Activated CD4-positive, alpha-beta T cell treated with anti-CD3 and anti-CD28 coated beads, Interleukin-2, amount 50 U/mL, for 1 hour (primary cell): ENCODE data around the gene TTC28.

Experiments used
- DNase-seq: peaks from one replicate; pipeline ENCODE4 v3.0.0-alpha.2; 2020

The TTC28 gene

DNA sequence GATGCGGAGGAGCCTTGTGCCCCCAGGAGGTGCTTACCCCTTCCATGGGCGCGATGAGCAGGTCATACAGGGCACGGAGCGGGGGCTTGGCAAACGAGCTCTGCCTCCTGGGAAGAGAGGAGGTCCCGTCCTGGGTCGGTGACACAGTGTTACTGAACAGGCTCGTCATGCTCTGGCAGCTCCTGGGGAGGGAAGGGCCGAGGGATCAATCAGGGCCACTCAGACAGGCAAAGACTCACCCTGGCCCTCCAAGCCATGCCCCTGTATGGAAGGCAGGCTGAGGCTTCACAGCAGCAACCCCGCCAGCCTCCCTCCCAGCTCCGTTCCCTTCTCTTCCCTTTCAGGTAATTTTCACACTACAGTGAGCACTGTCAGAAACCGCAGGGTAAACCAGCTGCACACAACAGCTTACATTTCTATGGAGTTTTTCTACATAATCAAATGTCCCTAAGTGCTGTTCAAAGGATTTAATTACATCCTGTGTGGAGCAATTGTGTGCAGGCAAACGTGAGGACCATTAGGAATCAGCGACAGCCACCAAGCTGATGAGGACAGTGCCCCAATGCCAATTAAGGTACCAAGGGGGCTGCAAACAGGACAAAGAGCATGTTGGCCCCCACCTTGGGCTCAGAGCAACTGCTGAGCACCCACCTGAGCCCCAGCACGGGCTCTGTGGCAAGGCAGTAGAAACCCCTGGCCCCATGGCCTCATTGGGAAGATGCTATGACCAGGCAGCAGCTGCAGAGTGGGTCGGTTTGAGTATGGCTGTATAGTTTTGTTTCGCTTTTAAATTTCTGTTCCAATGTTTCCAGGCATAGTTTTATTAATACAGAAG, 665.2 kb downstream of the TTC28 start:
- DNase-seq, result no peak

DNA sequence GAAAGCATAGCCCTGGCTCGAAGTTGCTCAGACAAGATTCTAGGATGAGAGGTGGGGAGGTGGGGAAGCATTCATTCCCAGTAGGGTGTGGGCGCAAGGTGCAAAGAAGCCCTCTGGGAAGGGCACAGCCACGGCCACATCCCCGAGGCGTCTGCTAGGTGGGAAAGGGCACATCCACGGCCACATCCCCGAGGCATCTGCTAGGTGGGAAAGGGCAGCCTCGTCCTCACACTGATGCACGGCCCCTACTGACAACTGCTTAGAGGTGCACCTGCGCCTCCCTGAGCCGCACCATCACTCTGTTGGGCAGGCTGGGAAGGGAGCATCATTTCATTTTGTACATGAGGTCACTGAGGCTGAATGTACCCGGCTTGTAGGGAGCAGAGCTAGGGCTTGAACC, 666.0 kb downstream of the TTC28 start:
- DNase-seq, result no peak

GRCh38 chr22:28012832-28013460, 666.7 kb downstream of the TTC28 start:
- DNase-seq, result no peak

DNA sequence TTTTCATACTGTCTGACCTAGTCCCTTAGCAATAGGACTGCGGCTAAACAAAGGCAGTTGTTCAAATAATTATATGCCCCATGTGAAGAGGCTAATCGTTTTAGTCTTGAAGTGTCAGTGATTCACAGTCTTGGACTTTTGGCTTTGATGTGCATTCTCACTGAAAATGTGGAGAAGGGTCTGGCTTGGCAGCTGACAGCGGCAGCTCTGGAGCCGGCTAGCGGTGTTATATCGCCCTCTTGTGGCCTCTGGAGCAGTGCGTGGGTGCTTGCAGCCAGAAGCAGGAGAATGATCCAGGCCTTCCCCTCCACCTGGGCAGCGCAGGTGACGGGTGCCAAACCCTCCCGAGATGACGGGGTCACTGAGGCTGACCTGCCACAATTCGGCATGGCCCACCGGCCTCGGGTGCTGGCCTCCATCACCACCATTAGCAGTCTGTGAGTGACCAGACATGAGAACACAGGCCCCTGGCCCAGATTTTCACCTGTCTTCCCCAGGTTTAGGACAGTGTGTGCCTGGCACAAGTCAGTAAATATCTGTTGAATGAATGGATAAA, 670.3 kb downstream of the TTC28 start:
- DNase-seq, result peak; percentile 72

DNA sequence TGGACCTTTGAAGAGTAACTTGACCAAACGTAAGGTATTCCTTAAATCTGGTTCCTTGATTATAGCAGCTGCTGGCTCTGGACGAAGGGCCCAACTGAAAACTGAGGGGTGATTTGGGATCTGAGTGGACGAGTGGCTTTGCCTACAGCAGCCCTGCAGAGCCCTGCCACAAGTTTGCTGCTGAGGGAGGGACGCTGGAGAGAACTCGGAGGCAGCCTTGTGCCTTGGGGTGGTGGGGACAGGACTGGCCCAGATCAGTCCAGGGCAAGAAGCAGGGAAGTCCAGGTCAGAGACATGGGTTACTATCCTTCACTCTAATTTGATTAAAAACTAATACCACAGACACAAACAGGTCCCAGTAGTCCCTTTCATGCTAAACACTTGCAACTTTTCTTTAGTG, 671.0 kb downstream of the TTC28 start:
- no peak for DNase-seq

DNA sequence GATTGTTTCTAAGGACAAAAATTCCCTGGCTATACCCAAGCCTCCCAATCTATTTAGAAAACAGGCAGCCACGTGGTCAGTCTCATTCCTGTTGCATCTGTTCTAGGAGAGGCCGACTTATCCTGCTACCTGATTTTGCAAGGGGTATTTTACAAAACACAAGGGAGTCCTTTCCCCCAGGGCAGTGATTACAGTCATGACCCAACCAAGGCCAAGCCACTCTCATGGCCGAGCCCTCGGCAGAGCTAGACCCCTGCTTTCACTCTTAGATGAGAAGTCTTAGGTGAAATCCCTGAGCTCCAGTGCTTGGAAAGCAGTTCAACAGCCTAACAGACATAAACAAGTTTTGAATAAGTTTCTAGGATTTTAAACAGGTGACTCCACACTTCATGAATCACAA, 671.6 kb downstream of the TTC28 start:
- no peak for DNase-seq

GRCh38 chr22:28006271-28006670, 673.4 kb downstream of the TTC28 start:
- DNase-seq, result no peak

DNA sequence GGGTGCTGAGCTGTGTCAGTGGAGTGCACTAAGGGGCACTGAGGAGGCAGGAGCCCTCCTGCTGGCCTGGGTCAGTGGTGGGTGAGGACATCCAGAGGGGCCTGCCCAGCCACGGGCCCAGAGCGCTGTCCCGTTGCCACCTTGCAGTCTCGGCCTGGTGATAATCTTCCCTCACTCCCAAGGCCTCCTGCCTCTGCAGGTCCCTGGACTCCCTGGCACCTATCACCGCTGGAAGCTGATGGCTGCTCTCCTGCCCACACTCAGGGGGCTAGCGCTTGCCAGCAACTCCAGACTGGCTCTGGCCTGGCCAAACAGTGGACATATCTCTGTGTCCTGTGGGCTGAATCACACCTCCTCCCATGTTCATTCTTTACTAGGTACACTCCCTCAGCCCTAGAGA, 674.1 kb downstream of the TTC28 start:
- DNase-seq, result no peak

- DNase-seq, result no peak
Measured at GRCh38 chr22:28004021-28004420, 675.6 kb downstream of the TTC28 start.

DNA sequence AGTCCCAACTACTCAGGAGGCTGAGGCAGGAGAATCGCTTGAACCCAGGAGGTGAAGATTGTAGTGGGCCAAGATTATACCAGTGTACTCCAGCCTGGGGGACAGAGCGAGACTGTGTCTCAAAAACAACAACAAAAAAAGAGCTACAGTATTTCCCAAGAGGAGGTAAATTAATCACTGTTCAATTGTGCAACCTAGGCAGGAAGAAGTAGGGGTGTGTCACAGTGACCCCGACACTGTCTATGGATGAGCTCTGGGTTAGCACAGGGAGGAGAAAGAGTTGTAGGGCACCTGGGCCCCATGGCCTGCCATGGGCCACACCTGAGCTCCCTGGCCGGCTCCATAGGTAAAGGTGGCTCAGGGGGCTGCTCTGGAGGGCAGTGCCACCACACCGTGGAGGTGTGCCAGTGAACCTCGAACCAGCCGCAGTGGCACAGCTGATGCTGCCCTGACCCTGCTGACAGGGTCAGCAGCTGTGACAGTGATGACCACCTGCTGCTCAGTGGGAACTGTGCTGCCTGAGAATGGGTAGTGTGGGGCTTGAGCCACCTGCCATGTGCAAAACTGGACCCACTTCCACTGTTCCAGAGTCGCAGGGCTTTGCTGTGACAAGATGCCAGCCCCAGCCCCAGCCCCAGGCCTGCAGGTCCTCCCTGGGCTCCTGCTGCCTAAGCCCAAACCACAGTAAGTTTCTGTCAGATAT, 676.6 kb downstream of the TTC28 start:
- no peak for DNase-seq

- no peak for DNase-seq
Measured at GRCh38 chr22:28002181-28002700, 677.4 kb downstream of the TTC28 start.

- DNase-seq, result no peak
Measured at GRCh38 chr22:28001171-28001835, 678.3 kb downstream of the TTC28 start.

DNA sequence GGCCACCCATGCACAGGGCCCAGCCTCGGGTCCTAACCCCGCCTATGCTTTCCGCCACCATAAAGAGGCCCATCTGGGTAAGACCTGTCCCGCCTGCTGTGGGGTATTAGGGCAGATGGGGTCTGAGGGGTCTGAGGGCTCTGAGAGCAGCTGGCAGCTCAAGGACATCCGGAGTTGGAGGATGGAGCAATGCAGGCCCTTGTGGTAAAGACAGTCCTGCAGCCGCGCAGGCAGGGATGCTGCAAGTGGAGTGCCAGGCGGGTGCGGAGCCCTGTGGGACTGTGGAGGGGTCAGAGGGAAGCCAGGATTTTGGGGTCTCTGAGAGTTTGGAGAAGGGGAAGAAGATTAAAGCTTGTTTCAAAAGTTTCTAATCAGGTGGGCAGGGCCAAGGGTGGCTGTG, 679.3 kb downstream of the TTC28 start:
- no peak for DNase-seq

- no peak for DNase-seq
Measured at GRCh38 chr22:27999876-28000275, 679.8 kb downstream of the TTC28 start.

- DNase-seq, result no peak
Measured at GRCh38 chr22:27998511-27999410, 680.9 kb downstream of the TTC28 start.

DNA sequence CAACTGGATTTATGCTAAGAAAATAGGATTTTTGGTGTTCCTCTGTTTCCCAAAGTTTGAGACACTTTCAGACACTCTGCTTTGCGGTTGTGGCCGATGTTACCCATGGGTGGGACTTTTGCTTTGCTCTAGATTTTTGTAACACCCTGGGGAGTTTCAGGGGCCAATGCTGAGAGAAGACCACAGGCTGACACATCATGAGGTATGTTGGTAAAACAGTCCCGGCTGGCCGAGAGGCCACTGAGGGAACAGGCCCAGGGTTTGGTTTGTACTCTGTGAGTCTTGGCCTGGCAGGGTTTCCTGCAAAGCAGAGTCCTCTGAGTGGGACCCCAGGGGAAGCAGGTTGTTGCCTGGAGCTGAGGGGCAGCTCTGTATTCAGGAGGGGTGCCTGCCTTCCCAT, 682.1 kb downstream of the TTC28 start:
- DNase-seq, result no peak

DNA sequence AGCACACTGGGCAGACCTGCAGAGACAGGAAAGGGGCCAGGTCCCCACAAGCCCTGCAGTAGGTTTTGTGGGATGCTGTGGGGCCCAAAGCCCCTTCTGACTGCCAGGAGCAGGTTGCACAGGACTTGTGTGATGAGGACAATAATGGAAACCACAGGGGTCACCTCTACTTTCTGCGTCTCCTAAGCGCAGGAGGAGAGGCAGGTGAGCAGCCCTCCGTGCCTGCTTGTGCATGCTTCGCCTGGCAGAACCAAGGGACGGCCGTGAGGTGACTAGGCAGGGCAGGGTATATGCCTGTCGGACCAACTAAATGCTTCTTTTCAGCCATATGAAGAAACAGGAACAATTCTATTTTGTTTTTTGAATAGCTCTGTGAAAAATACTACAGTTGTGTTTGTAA, 682.7 kb downstream of the TTC28 start:
- DNase-seq, result no peak

DNA sequence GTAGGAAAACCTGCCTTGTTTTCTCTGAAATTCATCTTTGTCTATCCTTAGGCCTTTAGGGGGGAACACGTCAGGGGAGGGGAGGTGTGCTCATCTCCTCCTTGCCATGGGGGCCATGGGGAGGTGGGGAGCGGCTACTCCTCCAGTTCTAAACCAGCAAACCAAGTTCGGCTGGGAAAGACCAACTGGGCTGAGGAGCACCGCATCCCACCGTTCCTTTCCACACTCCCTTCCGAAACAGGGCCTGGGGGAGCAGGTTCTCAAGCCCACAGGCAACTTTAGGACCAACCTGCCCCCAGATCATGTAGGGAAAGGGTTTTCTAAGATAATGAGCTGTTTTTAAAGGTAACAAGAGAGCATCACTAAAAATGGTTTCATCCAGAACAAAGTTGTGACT, 683.1 kb downstream of the TTC28 start:
- no peak for DNase-seq

DNA sequence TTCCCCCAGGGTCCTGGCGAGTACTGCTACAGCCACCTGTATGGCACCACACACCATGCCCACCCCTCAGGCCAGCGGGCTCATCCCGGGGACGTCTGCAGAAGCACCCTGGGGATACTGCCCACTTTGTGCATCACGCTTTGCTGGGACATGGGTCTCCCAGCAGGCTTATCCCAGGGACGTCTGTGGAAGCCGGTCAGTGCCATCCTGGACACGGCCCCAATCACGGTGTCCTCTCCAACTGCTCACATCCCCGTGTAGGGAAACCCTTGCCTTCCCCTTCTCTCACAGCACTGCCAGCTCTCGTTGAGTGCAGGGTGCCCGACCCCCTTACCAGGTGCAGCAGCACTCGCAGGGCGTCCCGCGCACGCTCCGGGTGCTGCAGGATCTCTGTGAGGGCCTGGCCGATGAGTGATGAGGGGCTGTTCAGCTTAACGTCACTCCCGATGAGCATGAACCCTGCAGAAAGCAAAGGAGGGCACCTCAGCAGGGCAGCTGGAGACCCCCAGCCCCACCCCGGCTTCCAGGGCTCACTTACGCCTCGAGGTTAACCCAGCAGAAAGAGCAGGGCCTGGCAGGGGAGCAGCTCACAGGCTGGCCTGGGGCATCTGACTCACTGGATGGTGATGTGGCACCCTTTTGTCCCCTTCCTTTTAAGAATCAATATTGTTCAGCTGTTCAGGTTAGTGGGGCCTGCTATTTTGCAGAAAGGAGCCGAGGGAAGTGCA, 683.7 kb downstream of the TTC28 start:
- no peak for DNase-seq

DNA sequence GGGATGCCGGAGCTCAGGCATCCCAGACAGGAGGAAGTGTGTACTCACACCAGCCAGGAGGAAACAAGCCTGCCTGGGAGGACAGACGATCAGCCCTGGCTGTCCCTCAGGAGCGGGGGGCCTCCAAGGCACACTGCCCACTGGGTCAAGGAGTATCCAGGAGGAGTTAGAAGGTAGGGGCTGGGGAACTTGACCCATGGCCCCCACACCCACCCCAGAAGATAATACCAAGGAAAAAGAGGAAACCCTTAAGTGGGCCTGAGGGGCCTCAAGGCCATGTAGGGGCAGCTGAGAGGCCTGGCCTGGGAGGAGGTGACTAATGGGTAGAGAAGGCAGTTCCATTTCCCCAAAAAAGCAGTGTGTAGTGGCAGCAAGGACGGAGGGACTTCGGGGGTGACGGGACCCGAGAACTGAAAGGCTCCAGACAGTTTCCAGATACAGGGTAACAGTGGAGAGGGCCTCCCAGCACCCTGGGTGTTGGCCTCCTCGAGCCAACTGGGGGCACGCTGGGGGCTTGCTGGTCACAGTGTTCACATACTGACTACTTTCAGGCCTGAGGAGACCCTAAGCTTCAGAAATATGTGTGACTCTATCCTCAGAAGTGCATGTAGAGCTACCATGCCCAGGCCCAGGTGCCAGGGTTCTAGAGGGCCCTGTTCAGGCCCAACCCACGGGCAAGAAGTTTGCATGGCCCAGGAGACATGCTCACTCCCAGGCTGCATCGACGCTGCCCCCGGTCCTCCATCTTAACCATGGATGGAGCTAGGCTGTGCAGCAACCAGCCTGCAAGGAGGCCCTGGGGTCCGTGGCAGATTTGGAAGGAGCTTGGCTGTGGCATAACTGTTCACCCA, 684.9 kb downstream of the TTC28 start:
- DNase-seq, result no peak
